A673 (cell line): Measurements from ENCODE around the gene PIP4K2A. TPM values are rescaled to one million over a fixed set of nuclear protein-coding genes. Genes with fewer than 3 reads are reported as not detected.
"Not testable (repeated sequence)": the region's sequence is repeated elsewhere in the genome, so short reads cannot be mapped to it uniquely, and the experiment has no call there.

Source experiments
- BruUV-seq: library from RNA; stranded (reverse); fragments of 400-500 nt; replicated peaks from 2 replicates; lab custom pipeline; 2021; lab: Mats Ljungman, UMichigan
- CTCF ChIA-PET: fragments of 300-600 bp; sonication (Branson Sonifier 250); formaldehyde crosslinking; loops from one replicate; lab custom pipeline; 2022; ENCODE audit warnings: antibody characterized with exemption; lab: Charles Lee
- POLR2A ChIA-PET: fragments of 300-600 bp; sonication (Branson Sonifier 250); formaldehyde crosslinking; loops from one replicate; lab custom pipeline; 2022; ENCODE audit warnings: antibody characterized with exemption; ENCODE audit not compliant: low non-redundant PET; lab: Charles Lee
- DNase-seq: peaks from one replicate; pipeline ENCODE4 v3.0.0-alpha.2; 2015; ENCODE audit warnings: low spot score
- H3K27ac ChIP-seq: fragments of 200-600 bp; sonication (generic); 2 replicates; pipeline ENCODE4 v1.5.1; 2016; ENCODE audit warnings: mixed run types, low read depth, mild to moderate bottlenecking, mixed read lengths, antibody characterized with exemption, low read length; ENCODE audit not compliant: poor library complexity, severe bottlenecking
- H3K27me3 ChIP-seq: fragments of 200-600 bp; sonication (generic); replicated peaks from 2 replicates; pipeline ENCODE4 v1.6.1; 2017; ENCODE audit warnings: mixed run types, low read depth, mild to moderate bottlenecking, mixed read lengths, antibody characterized with exemption, low read length; ENCODE audit not compliant: insufficient read depth, poor library complexity
- H3K36me3 ChIP-seq: fragments of 200-600 bp; sonication (generic); 2 replicates; pipeline ENCODE4 v1.6.1; 2016; ENCODE audit warnings: mixed run types, mild to moderate bottlenecking, mixed read lengths, antibody characterized with exemption, low read length; ENCODE audit not compliant: insufficient read depth, poor library complexity, severe bottlenecking
- H3K4me1 ChIP-seq: fragments of 200-600 bp; sonication (generic); 2 replicates; pipeline ENCODE4 v1.6.1; 2017; ENCODE audit warnings: mixed run types, mild to moderate bottlenecking, mixed read lengths, antibody characterized with exemption, low read length; ENCODE audit not compliant: insufficient read depth, poor library complexity, severe bottlenecking
- H3K4me3 ChIP-seq: fragments of 200-600 bp; sonication (generic); 2 replicates; pipeline ENCODE4 v1.5.1; 2016; ENCODE audit warnings: low read depth, mixed run types, mild to moderate bottlenecking, mixed read lengths, low read length; ENCODE audit not compliant: poor library complexity, severe bottlenecking
- H3K9me3 ChIP-seq: fragments of 200-600 bp; sonication (generic); 2 replicates; pipeline ENCODE4 v1.6.1; 2016; ENCODE audit warnings: mixed run types, low read depth, mild to moderate bottlenecking, mixed read lengths, antibody characterized with exemption, low read length; ENCODE audit not compliant: poor library complexity, severe bottlenecking
- EZH2 ChIP-seq: fragments of 200-600 bp; sonication (generic); IDR thresholded peaks from 2 replicates; pipeline ENCODE4 v1.6.1; 2017; ENCODE audit warnings: borderline replicate concordance, low read depth, mild to moderate bottlenecking, mixed read lengths, antibody characterized with exemption, low read length; ENCODE audit not compliant: poor library complexity, severe bottlenecking
- intact Hi-C: fragments of 100-400 bp; cut with micrococcal nuclease; formaldehyde crosslinking; loops from one replicate; pipeline ENCODE4 v1.10.0; 2022; ENCODE audit not compliant: unreplicated experiment
- total RNA-seq: library from RNA; stranded (reverse); gene quantifications from 2 replicates; pipeline ENCODE4 v1.2.3, GENCODE V29; 2021
- TF ChIP-seq, protein P1 (sequence below): fragments of 300-800, 200-600 bp; sonication (generic); conservative IDR thresholded peaks from 2 replicates; pipeline ENCODE4 v1.5.1; 2017; ENCODE audit warnings: low read depth, mild to moderate bottlenecking, antibody characterized with exemption, low read length, moderate library complexity, mixed read lengths

Gene PIP4K2A
- total RNA-seq, 1 experiment from 2014 or later, result 19.8 TPM

DNA sequence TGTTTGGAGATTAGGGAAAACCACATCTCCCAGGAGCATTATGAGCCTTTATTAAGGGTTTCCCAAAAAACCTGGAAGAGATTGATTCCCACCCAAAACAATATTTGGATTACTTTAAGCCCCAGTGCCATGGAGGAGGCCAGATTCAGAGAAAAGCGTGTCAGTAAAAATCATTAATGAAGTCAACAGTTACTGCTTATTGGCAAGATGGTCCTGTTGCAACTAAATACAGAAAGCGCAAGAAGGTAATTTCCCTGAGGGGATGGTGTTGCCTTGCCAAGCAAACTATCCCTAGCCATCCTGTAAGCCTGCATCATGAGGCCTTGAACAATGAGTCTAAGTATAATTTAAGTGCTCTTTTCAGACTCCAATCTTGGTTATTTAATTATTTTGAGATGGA, 212.5 kb downstream of the PIP4K2A start:
- no peaks in the 10 kb centered on the region for H3K36me3 ChIP-seq
- no peak for DNase-seq
- H3K27me3 ChIP-seq, result peaks cover 35% of the 10 kb centered on the region
- no peak overlapping the region for H3K4me3 ChIP-seq
- TF ChIP-seq EZH2, result no peak
- TF ChIP-seq, protein P1, sequence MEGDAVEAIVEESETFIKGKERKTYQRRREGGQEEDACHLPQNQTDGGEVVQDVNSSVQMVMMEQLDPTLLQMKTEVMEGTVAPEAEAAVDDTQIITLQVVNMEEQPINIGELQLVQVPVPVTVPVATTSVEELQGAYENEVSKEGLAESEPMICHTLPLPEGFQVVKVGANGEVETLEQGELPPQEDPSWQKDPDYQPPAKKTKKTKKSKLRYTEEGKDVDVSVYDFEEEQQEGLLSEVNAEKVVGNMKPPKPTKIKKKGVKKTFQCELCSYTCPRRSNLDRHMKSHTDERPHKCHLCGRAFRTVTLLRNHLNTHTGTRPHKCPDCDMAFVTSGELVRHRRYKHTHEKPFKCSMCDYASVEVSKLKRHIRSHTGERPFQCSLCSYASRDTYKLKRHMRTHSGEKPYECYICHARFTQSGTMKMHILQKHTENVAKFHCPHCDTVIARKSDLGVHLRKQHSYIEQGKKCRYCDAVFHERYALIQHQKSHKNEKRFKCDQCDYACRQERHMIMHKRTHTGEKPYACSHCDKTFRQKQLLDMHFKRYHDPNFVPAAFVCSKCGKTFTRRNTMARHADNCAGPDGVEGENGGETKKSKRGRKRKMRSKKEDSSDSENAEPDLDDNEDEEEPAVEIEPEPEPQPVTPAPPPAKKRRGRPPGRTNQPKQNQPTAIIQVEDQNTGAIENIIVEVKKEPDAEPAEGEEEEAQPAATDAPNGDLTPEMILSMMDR, result no peak
- no peak overlapping the region for H3K27ac ChIP-seq
- peaks cover 9% of the 10 kb centered on the region for H3K4me1 ChIP-seq
- H3K9me3 ChIP-seq, result no peaks in the 10 kb centered on the region
- no TSS peak for BruUV-seq
- CTCF ChIA-PET, result no interaction called here
- intact Hi-C loops, result no loop called here
- POLR2A ChIA-PET, result no interaction called here

DNA sequence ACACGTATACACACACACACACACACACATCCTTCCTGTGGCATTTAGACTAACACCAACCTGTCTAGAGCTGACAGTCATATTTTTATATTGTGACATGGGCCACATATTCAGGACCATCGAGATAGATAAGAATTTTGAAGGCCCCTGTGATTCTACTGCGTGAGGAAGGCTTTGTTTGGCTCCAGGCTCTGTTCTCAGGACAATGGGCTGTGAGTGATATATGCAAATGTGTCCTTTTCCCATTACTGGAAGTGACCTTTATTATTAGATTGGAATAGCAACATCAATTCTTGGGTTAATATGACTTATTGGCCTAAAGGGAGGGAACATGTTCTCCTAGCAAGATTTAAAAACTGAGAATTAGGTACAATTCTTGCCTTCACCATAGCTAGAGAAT, 213.0 kb downstream of the PIP4K2A start:
- POLR2A ChIA-PET, result no interaction called here
- Histone ChIP-seq H3K36me3 (no peaks in the 10 kb centered on the region), H3K27ac (no peak overlapping the region), H3K9me3 (no peaks in the 10 kb centered on the region), H3K4me3 (no peak overlapping the region), H3K27me3 (peaks cover 35% of the 10 kb centered on the region), H3K4me1 (peaks cover 9% of the 10 kb centered on the region)
- TF ChIP-seq, protein P1, result no peak
- no peak for TF ChIP-seq EZH2
- intact Hi-C loops, result no loop called here
- CTCF ChIA-PET, result no interaction called here
- no TSS peak for BruUV-seq
- DNase-seq, result no peak

DNA sequence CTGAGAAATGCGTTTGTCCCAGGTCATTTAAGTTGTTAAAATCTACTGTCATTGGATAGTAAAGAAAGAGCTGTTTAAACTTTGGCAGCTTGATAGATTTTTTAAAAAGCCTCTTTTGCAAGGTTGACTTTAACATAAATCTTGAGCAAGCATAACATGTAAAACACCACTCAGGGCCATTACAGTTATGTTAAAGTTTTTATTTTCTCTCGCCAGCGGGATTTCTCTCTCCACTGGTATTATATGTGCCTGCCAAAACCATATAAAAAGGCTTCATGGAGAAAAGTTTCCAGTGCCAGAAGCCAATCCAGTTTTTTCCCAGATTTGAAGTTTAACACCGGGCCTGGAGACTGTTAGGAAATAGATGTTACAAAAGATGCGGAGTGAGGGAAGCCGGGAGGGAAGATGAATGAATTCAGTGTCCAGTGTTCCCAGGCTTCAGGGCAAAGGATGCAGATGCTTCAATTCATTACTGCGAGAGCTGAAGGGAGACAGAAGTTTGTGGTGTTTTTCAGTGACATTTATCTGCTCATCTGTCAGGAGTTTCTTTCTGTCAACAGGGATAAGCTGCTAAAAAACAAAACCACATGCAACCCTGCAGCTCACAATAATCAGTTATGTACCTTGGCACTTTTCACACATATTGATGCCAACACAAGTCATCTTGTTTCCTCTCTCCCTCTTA, 213.6 kb downstream of the PIP4K2A start:
- intact Hi-C loops, result no loop called here
- POLR2A ChIA-PET, result no interaction called here
- CTCF ChIA-PET, result no interaction called here

DNA sequence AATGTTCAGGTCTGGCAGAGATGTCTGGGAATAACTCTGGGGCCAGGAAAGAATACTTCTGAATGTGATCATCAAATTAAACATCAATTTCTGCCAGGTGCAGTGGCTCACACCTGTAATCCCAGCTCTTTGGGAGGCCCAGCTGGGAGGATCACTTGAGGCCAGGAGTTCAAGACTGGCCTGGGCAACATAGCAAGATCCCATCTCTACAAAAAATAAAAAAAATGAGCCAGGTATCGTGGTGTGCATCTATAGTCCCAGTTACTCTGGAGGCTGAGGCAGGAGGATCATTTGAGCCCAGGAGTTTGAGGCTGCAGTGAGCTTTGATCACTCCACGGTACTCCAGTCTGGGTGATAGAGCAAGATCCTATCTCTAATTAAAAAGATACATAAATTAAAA, 214.4 kb downstream of the PIP4K2A start:
- peaks cover 35% of the 10 kb centered on the region for H3K27me3 ChIP-seq
- intact Hi-C loops, CTCF ChIA-PET: not testable (repeated sequence)

More for the DNA sequence above, 213.6 kb downstream of the PIP4K2A start:
- DNase-seq, result no peak
- peaks cover 3% of the 10 kb centered on the region for H3K4me1 ChIP-seq
- H3K27ac ChIP-seq, result no peak overlapping the region
- peaks cover 35% of the 10 kb centered on the region for H3K27me3 ChIP-seq
- no TSS peak for BruUV-seq
- no peaks in the 10 kb centered on the region for H3K9me3 ChIP-seq
- H3K36me3 ChIP-seq, result no peaks in the 10 kb centered on the region
- no peak for TF ChIP-seq EZH2
- TF ChIP-seq, protein P1, result no peak
- H3K4me3 ChIP-seq, result no peak overlapping the region

More for the DNA sequence above, 214.4 kb downstream of the PIP4K2A start:
- H3K4me3 ChIP-seq, POLR2A ChIA-PET, H3K4me1 ChIP-seq, DNase-seq, BruUV-seq, H3K27ac ChIP-seq, H3K9me3 ChIP-seq, H3K36me3 ChIP-seq: not testable (repeated sequence)
